H1 (cell line): Measurements from ENCODE around the gene EIF4A3. TPM values are rescaled to one million over a fixed set of nuclear protein-coding genes. Genes with fewer than 3 reads are reported as not detected.

ENCODE experiments used
- CTCF ChIA-PET: fragments of 300-600 bp; sonication (Branson Sonifier 250); formaldehyde crosslinking; loops from one replicate; lab custom pipeline; 2021; ENCODE audit not compliant: partially characterized antibody; lab: Charles Lee
- POLR2A ChIA-PET: fragments of 300-600 bp; sonication (Branson Sonifier 250); formaldehyde crosslinking; loops from one replicate; lab custom pipeline; 2021; ENCODE audit warnings: inconsistent platforms; ENCODE audit not compliant: partially characterized antibody; lab: Charles Lee
- DNase-seq, 2 experiments: peaks; one replicate each; pipeline versions ENCODE4 v3.0.0 to v3.0.0-alpha.2; 2010 to 2022; ENCODE audit warnings: low spot score in 2 of 2, low read depth in 1 of 2, mixed read lengths in 1 of 2
- FAIRE-seq: peaks from 2 replicates; lab custom pipeline; 2011; peaks lifted over from hg19 to GRCh38; lab: Jason Lieb, UNC
- H2AFZ ChIP-seq: 2 replicates; pipeline ENCODE4 v1.8.1; 2012; ENCODE audit warnings: low read length, inconsistent platforms
- H2AK5ac ChIP-seq: 2 replicates; pipeline ENCODE4 v1.6.1; 2013; ENCODE audit warnings: low read depth, low read length
- H2BK120ac ChIP-seq: replicated peaks from 2 replicates; pipeline ENCODE3; 2013; ENCODE audit warnings: low read depth, low read length, inconsistent platforms
- H2BK12ac ChIP-seq: 2 replicates; pipeline ENCODE4 v1.6.1; 2013; ENCODE audit warnings: low read depth, low read length
- H2BK15ac ChIP-seq: 2 replicates; pipeline ENCODE4 v1.6.1; 2013; ENCODE audit warnings: low read length
- H2BK20ac ChIP-seq: 2 replicates; pipeline ENCODE4 v1.6.1; 2013; ENCODE audit warnings: low read length
- H2BK5ac ChIP-seq: 2 replicates; pipeline ENCODE4 v1.6.1; 2013; ENCODE audit warnings: low read depth, low read length
- H3K14ac ChIP-seq: 2 replicates; pipeline ENCODE4 v1.6.1; 2013; ENCODE audit warnings: inconsistent platforms; ENCODE audit not compliant: insufficient read length
- H3K18ac ChIP-seq: 2 replicates; pipeline ENCODE4 v1.6.1; 2013; ENCODE audit warnings: low read length; ENCODE audit errors: extremely low read depth
- H3K23ac ChIP-seq: 2 replicates; pipeline ENCODE4 v1.6.1; 2013; ENCODE audit warnings: inconsistent platforms; ENCODE audit not compliant: insufficient read length
- H3K23me2 ChIP-seq: 2 replicates; pipeline ENCODE4 v1.6.1; 2013; ENCODE audit warnings: low read depth, low read length
- H3K27ac ChIP-seq: 2 replicates; pipeline ENCODE4 v1.6.1; 2011; ENCODE audit warnings: low read depth, low read length, inconsistent platforms
- H3K27me3 ChIP-seq, 4 experiments: replicated peaks in 1 of 4; 1 replicate in 1 of 4; 2 replicates in 3 of 4; pipeline versions ENCODE4 v1.6.1 to v1.8.1; 2011 to 2013; ENCODE audit warnings: low read length in 3 of 4, mild to moderate bottlenecking in 3 of 4, inconsistent platforms in 2 of 4, mixed read lengths in 2 of 4, moderate library complexity in 1 of 4; ENCODE audit not compliant: control insufficient read depth in 3 of 4, insufficient read depth in 3 of 4; ENCODE audit errors: extremely low read depth in 1 of 4
- H3K36me3 ChIP-seq, 4 experiments: 2 replicates each; pipeline versions ENCODE4 v1.6.1 to v1.8.1; 2011 to 2013; ENCODE audit warnings: mild to moderate bottlenecking in 4 of 4, low read length in 3 of 4, moderate library complexity in 2 of 4, control low read depth in 1 of 4, inconsistent platforms in 1 of 4; ENCODE audit not compliant: insufficient read depth in 4 of 4, control insufficient read depth in 2 of 4
- H3K4ac ChIP-seq: replicated peaks from 2 replicates; pipeline ENCODE3; 2013; ENCODE audit warnings: low read length, low read depth, mixed read lengths, inconsistent platforms; ENCODE audit not compliant: insufficient read length
- H3K4me1 ChIP-seq, 4 experiments: replicated peaks in 1 of 4; 1 replicate in 1 of 4; 2 replicates in 3 of 4; pipeline versions ENCODE4 v1.6.1 to v1.8.1; 2011 to 2013; ENCODE audit warnings: low read length in 3 of 4, inconsistent platforms in 2 of 4, mixed read lengths in 1 of 4; ENCODE audit not compliant: insufficient read depth in 4 of 4, control insufficient read depth in 3 of 4
- H3K4me2 ChIP-seq, 2 experiments: 2 replicates each; pipeline versions ENCODE4 v1.6.1 to v1.8.1; 2011 to 2013; ENCODE audit warnings: low read depth in 2 of 2, low read length in 2 of 2, control low read depth in 1 of 2, inconsistent platforms in 1 of 2, mild to moderate bottlenecking in 1 of 2; ENCODE audit not compliant: insufficient read depth in 1 of 2
- H3K4me3 ChIP-seq, 4 experiments: fragments of 200-600, 300-600 bp in 1 of 4; sonication (generic), shearing (Covaris generic), sonication (Bioruptor Twin) in 1 of 4; 2 replicates each; pipeline versions ENCODE4 v1.5.1 to v1.8.1; 2011 to 2016; ENCODE audit warnings: low read length in 4 of 4, low read depth in 3 of 4, control low read depth in 2 of 4, inconsistent platforms in 2 of 4, mild to moderate bottlenecking in 2 of 4, mixed read lengths in 1 of 4, moderate library complexity in 1 of 4; ENCODE audit not compliant: insufficient read depth in 2 of 4; ENCODE audit errors: extremely low read depth in 1 of 4
- H3K56ac ChIP-seq: replicated peaks from 2 replicates; pipeline ENCODE3; 2013; ENCODE audit warnings: low read depth, mild to moderate bottlenecking, mixed read lengths, low read length, inconsistent platforms; ENCODE audit not compliant: insufficient read length
- H3K79me1 ChIP-seq: 2 replicates; pipeline ENCODE4 v1.6.1; 2013; ENCODE audit warnings: low read depth, low read length, control low read depth
- H3K79me2 ChIP-seq, 2 experiments: 2 replicates each; pipeline versions ENCODE4 v1.6.1 to v1.8.1; 2012 to 2013; ENCODE audit warnings: low read length in 2 of 2, mild to moderate bottlenecking in 2 of 2, inconsistent platforms in 1 of 2; ENCODE audit not compliant: insufficient read depth in 2 of 2, control insufficient read depth in 1 of 2
- H3K9ac ChIP-seq, 4 experiments: replicated peaks in 1 of 4; 1 replicate in 1 of 4; 2 replicates in 3 of 4; pipeline versions ENCODE4 v1.6.1 to v1.8.1; 2011 to 2013; ENCODE audit warnings: low read depth in 3 of 4, low read length in 3 of 4, control low read depth in 2 of 4, mild to moderate bottlenecking in 2 of 4, moderate library complexity in 2 of 4, inconsistent platforms in 1 of 4; ENCODE audit errors: extremely low read depth in 1 of 4
- H3K9me3 ChIP-seq, 2 experiments: 2 replicates each; pipeline versions ENCODE4 v1.6.1 to v1.8.1; 2012 to 2013; ENCODE audit warnings: mild to moderate bottlenecking in 2 of 2, moderate library complexity in 2 of 2, control low read depth in 1 of 2, inconsistent platforms in 1 of 2, low read depth in 1 of 2, low read length in 1 of 2, mixed read lengths in 1 of 2; ENCODE audit not compliant: insufficient read depth in 2 of 2
- H4K20me1 ChIP-seq, 2 experiments: replicated peaks in 1 of 2; 2 replicates each; pipeline versions ENCODE3 to v1.8.1; 2011 to 2013; ENCODE audit warnings: inconsistent platforms in 2 of 2, low read length in 2 of 2, mild to moderate bottlenecking in 1 of 2; ENCODE audit not compliant: insufficient read depth in 2 of 2, control insufficient read depth in 1 of 2
- H4K5ac ChIP-seq: 2 replicates; pipeline ENCODE4 v1.6.1; 2013; ENCODE audit warnings: low read length, low read depth, mixed read lengths, inconsistent platforms; ENCODE audit not compliant: insufficient read length
- H4K8ac ChIP-seq: 2 replicates; pipeline ENCODE4 v1.8.0; 2013; ENCODE audit warnings: mild to moderate bottlenecking, moderate library complexity, low read length, inconsistent platforms; ENCODE audit not compliant: insufficient read depth; ENCODE audit errors: extremely low read depth
- H4K91ac ChIP-seq: replicated peaks from 2 replicates; pipeline ENCODE3; 2013; ENCODE audit warnings: low read length, mixed read lengths, inconsistent platforms; ENCODE audit not compliant: insufficient read length
- BCL11A ChIP-seq, 2 experiments: IDR thresholded peaks; one replicate each; pipeline ENCODE4 v1.6.1; 2011; ENCODE audit warnings: low read depth in 2 of 2, low read length in 2 of 2, mild to moderate bottlenecking in 2 of 2
- CTBP2 ChIP-seq: IDR thresholded peaks from 2 replicates; pipeline ENCODE4 v1.7.0; 2011; ENCODE audit warnings: borderline replicate concordance, mild to moderate bottlenecking, moderate library complexity, mixed read lengths, low read length; ENCODE audit not compliant: insufficient read depth, insufficient read length
- GABPA ChIP-seq: IDR thresholded peaks from 2 replicates; pipeline ENCODE4 v1.6.1; 2011; ENCODE audit warnings: mild to moderate bottlenecking, low read length, moderate library complexity, borderline replicate concordance; ENCODE audit not compliant: insufficient read depth
- HDAC6 ChIP-seq: IDR thresholded peaks from one replicate; pipeline ENCODE4 v1.7.1; 2012; ENCODE audit warnings: low read depth, mild to moderate bottlenecking, inconsistent platforms, low read length, moderate library complexity
- JUN ChIP-seq: IDR thresholded peaks from 2 replicates; pipeline ENCODE4 v1.6.1; 2011; ENCODE audit warnings: low read depth, mild to moderate bottlenecking, improper control_type of control experiment, low read length
- JUND ChIP-seq: IDR thresholded peaks from 2 replicates; pipeline ENCODE4 v1.6.1; 2011; ENCODE audit warnings: mild to moderate bottlenecking, improper control_type of control experiment, low read length
- KDM5A ChIP-seq: fragments of 200-600 bp; IDR thresholded peaks from 2 replicates; pipeline ENCODE4 v1.7.1; 2012; ENCODE audit warnings: mild to moderate bottlenecking, low read length, inconsistent platforms, mixed read lengths
- MAFK ChIP-seq: IDR thresholded peaks from 2 replicates; pipeline ENCODE4 v1.6.1; 2012; ENCODE audit warnings: low read depth, mild to moderate bottlenecking, improper control_type of control experiment, low read length
- PHF8 ChIP-seq: fragments of 200-600 bp; sonication (generic); conservative IDR thresholded peaks from 2 replicates; pipeline ENCODE4 v1.7.1; 2012; ENCODE audit warnings: low read depth, mild to moderate bottlenecking, inconsistent platforms, low read length, moderate library complexity
- SP1 ChIP-seq: IDR thresholded peaks from 2 replicates; pipeline ENCODE4 v1.6.1; 2011; ENCODE audit warnings: low read depth, low read length
- TEAD4 ChIP-seq: IDR thresholded peaks from 2 replicates; pipeline ENCODE4 v1.6.1; 2012; ENCODE audit warnings: low read depth, low read length, inconsistent platforms, mixed read lengths
- WGBS, 2 experiments: shearing (Covaris generic) in 1 of 2; methylation state at CpG; one replicate each; pipeline versions ENCODE4 v1.1.6 to v1.1.7; 2013 to 2015; ENCODE audit warnings: low lambda C conversion rate in 2 of 2, mixed read lengths in 2 of 2, inconsistent platforms in 1 of 2, low coverage in 1 of 2, missing lambda C conversion rate in 1 of 2; ENCODE audit not compliant: insufficient replicate concordance in 2 of 2, insufficient coverage in 1 of 2, insufficient read length in 1 of 2; ENCODE audit errors: extremely low coverage in 1 of 2, missing lambda C conversion rate in 1 of 2; 5-methylcytosine and 5-hydroxymethylcytosine counted together
- polyA plus RNA-seq, 7 experiments: library from polyadenylated mRNA; depleted of rRNA in 3 of 7; stranded (reverse) in 5 of 7; unstranded in 2 of 7; fragments of >200 nt in 5 of 7; fragments of 200-250 nt in 2 of 7; gene quantifications; 1 replicate in 5 of 7; 2 replicates in 1 of 7; 4 replicates in 1 of 7; pipeline versions ENCODE4 v1.2.1 to v1.2.3, GENCODE V29; 2011 to 2013; ENCODE audit warnings: missing spikeins in 2 of 7, mixed read lengths in 2 of 7
- total RNA-seq: library from RNA; stranded (reverse); fragmentation: NEBNext Ultra II Directional; extraction: Animal tissue kit (Norgen Biotek cat#: 25700); gene quantifications from 2 replicates; pipeline ENCODE4 v1.2.1, GENCODE V29; 2021
- TF ChIP-seq, protein P1 (sequence below): IDR thresholded peaks from 2 replicates; pipeline ENCODE4 v1.6.1; 2011; ENCODE audit warnings: low read depth, mild to moderate bottlenecking, low read length; ENCODE audit not compliant: insufficient read depth

Gene EIF4A3
- total and polyA plus RNA-seq, 2 of the 8 experiments (the other 6 are each of a cell fraction or from before 2014, with no cell fraction given), result 142 to 146 TPM

DNA sequence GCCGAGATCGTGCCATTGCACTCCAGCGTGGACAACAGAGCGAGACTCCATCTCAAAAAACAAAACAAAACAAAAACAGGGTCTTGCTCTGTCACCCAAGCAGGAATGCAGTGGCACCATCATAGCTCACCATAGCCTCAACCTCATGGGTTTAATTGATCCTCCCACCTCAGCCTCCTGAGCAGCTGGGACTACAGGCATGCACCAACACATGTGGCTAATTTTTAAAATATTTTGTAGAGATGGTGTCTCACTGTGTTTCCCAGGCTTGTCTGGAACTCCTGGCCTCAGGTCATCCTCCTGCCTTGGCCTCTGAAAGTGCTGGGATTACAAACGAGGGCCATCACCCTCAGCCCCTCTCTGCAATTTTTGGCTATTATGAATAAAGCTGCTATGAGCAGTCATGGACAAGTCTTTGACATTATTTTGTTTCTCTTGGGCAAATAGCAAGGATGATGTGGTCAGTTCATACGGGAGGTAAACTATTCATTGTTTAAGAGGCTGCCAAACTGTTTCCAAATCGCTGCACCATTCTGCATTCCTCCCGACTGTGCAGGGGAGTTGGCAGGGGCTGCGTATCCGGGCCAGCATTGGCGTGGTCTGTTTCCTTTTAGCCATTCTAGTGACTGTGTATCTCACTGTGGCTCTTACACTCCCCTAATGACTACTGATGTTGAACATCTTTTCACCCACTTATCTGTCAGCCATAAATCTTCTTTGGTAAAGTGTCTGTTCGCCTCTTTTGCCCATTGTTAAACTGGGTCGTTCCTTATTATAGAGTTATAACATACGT, 21.1 kb downstream of the EIF4A3 start:
- Histone ChIP-seq H3K56ac (no peak overlapping the region), H4K91ac (no peak overlapping the region), H2BK5ac (no peak overlapping the region), H2BK120ac (no peak overlapping the region), H3K79me1 (no peaks in the 10 kb centered on the region), H3K23me2 (no peaks in the 10 kb centered on the region; the same call in 1 of the 2 replicates), H3K4me1 (peaks cover 3 to 18% (median 12%) of the 10 kb centered on the region in 4 experiments), H3K36me3 (no peaks in the 10 kb centered on the region), H3K9me3 (no peaks in the 10 kb centered on the region), H3K27me3 (no peaks in the 10 kb centered on the region), H2BK15ac (no peak overlapping the region), H3K14ac (no peak overlapping the region), H3K4ac (no peak overlapping the region), H4K8ac (no peak overlapping the region), H2AK5ac (no peak overlapping the region), H3K4me2 (no peak overlapping the region), H3K27ac (no peak overlapping the region), H3K9ac (no peak overlapping the region), H2BK20ac (no peak overlapping the region), H3K4me3 (no peak overlapping the region), H2AFZ (no peak overlapping the region), H3K23ac (no peak overlapping the region), H3K18ac (no peak overlapping the region), H2BK12ac (no peak overlapping the region), H4K20me1 (no peaks in the 10 kb centered on the region), H3K79me2 (no peaks in the 10 kb centered on the region), H4K5ac (no peak overlapping the region)
- DNase-seq, result no peak
- WGBS, 2 experiments, result 93% methylated on average over 14 of the region's 14 CpGs; no CpG with 5 or more reads in 1 of the 2 experiments
- FAIRE-seq, result no peak
- CTCF ChIA-PET, result interaction anchor here (0.6 to 4.4 kb wide), 7 partner anchors 8 to 200 kb away, joined by 3 to 43 read pairs (median 4); partner anchors contain the start of gene GAA
- POLR2A ChIA-PET, result interaction anchor here (1.2 to 10.0 kb wide), 5 partner anchors 11 to 25 kb away, joined by 4 to 103 read pairs (median 6); partner anchors contain the start of gene GAA
- no peak for TF ChIP-seq BCL11A (IDR thresholded peaks at IDR 0.05; ENCODE audit: low read depth in 2 of 2, low read length in 2 of 2)
- TF ChIP-seq PHF8, result no peak
- TF ChIP-seq MAFK, result no peak
- no peak for TF ChIP-seq JUN
- no peak for TF ChIP-seq CTBP2
- no peak for TF ChIP-seq TEAD4
- no peak for TF ChIP-seq KDM5A
- TF ChIP-seq, protein P1, sequence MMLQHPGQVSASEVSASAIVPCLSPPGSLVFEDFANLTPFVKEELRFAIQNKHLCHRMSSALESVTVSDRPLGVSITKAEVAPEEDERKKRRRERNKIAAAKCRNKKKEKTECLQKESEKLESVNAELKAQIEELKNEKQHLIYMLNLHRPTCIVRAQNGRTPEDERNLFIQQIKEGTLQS, result no peak
- no peak for TF ChIP-seq GABPA
- no peak for TF ChIP-seq JUND
- no peak for TF ChIP-seq HDAC6
- no peak for TF ChIP-seq SP1
